ENCODE measurements around the gene PCCA. TPM values are rescaled to one million over a fixed set of nuclear protein-coding genes. Genes with fewer than 3 reads are reported as not detected.

Gene PCCA
- polyA plus RNA-seq, 1 experiment = 22.6 TPM

- ChIA-PET POLR2A (no interaction called here), CTCF (no interaction called here)
- Histone ChIP-seq H3K27ac (ENCODE audit: low read depth, low read length) (no peak overlapping the region), H3K27me3 (ENCODE audit: control insufficient read depth, insufficient read depth, low read length) (no peaks in the 10 kb centered on the region), H3K9me3 (ENCODE audit: control insufficient read depth, insufficient read depth, low read length) (no peaks in the 10 kb centered on the region), H3K4me3 (ENCODE audit: low read depth, low read length) (no peak overlapping the region)
- TF ChIP-seq CTCF (IDR thresholded peaks at IDR 0.05; ENCODE audit: low read depth, low read length) = no peak
- DNase-seq (ENCODE audit: low read depth, low spot score) = no peak
Observed at GRCh38 chr13:100110269-100110668, 21.4 kb downstream of the PCCA start.

GRCh38 chr13:100112186-100112838 is 23.4 kb downstream of the PCCA start:
- Histone ChIP-seq H3K27me3 (ENCODE audit: control insufficient read depth, insufficient read depth, low read length) (no peaks in the 10 kb centered on the region), H3K4me3 (ENCODE audit: low read depth, low read length) (no peak overlapping the region), H3K27ac (ENCODE audit: low read depth, low read length) (no peak overlapping the region), H3K9me3 (ENCODE audit: control insufficient read depth, insufficient read depth, low read length) (no peaks in the 10 kb centered on the region)
- DNase-seq (ENCODE audit: low read depth, low spot score) = no peak
- POLR2A ChIA-PET = no interaction called here
- TF ChIP-seq CTCF (IDR thresholded peaks at IDR 0.05; ENCODE audit: low read depth, low read length) = no peak
- CTCF ChIA-PET = interaction anchor here (0.7 kb wide), 2 partner anchors 25 kb away, joined by 5 to 8 read pairs; no protein-coding TSS in a partner anchor

- Histone ChIP-seq H3K4me3 (ENCODE audit: low read depth, low read length) (no peak overlapping the region), H3K9me3 (ENCODE audit: control insufficient read depth, insufficient read depth, low read length) (no peaks in the 10 kb centered on the region), H3K27me3 (ENCODE audit: control insufficient read depth, insufficient read depth, low read length) (no peaks in the 10 kb centered on the region), H3K27ac (ENCODE audit: low read depth, low read length) (no peak overlapping the region)
- ChIA-PET POLR2A (no interaction called here), CTCF (no interaction called here)
- no peak for TF ChIP-seq CTCF (IDR thresholded peaks at IDR 0.05; ENCODE audit: low read depth, low read length)
- DNase-seq (ENCODE audit: low read depth, low spot score) = no peak
Observed at GRCh38 chr13:100115693-100116254, 26.9 kb downstream of the PCCA start.

GRCh38 chr13:100124265-100124664 is 35.4 kb downstream of the PCCA start:
- ChIA-PET POLR2A (no interaction called here), CTCF (no interaction called here)
- Histone ChIP-seq H3K27ac (ENCODE audit: low read depth, low read length) (no peak overlapping the region), H3K9me3 (ENCODE audit: control insufficient read depth, insufficient read depth, low read length) (peaks cover 6% of the 10 kb centered on the region; the same call in 1 of the 2 replicates), H3K4me3 (ENCODE audit: low read depth, low read length) (no peak overlapping the region), H3K27me3 (ENCODE audit: control insufficient read depth, insufficient read depth, low read length) (no peaks in the 10 kb centered on the region)
- no peak for DNase-seq (ENCODE audit: low read depth, low spot score)
- no peak for TF ChIP-seq CTCF (IDR thresholded peaks at IDR 0.05; ENCODE audit: low read depth, low read length)

- no peak for TF ChIP-seq CTCF (IDR thresholded peaks at IDR 0.05; ENCODE audit: low read depth, low read length)
- H3K27ac ChIP-seq (ENCODE audit: low read depth, low read length) = no peak overlapping the region
- DNase-seq (ENCODE audit: low read depth, low spot score) = no peak
- ChIA-PET POLR2A (no interaction called here), CTCF (interaction anchor here (0.6 kb wide), 1 partner anchor 73 kb away, joined by 3 read pairs; no protein-coding TSS in a partner anchor)
- H3K9me3 ChIP-seq (ENCODE audit: control insufficient read depth, insufficient read depth, low read length) = peaks cover 6% of the 10 kb centered on the region; the same call in 1 of the 2 replicates
- H3K27me3 ChIP-seq (ENCODE audit: control insufficient read depth, insufficient read depth, low read length) = no peaks in the 10 kb centered on the region
- no peak overlapping the region for H3K4me3 ChIP-seq (ENCODE audit: low read depth, low read length)
Observed at GRCh38 chr13:100125946-100126345, 37.1 kb downstream of the PCCA start.

Data from AG04450 (cell line).